HG03097 (cell line): Measurements from ENCODE around the gene CGN.
A peak's percentile ranks its signal among the peaks of the same experiment; 100 is the strongest.
"Not testable (repeated sequence)": the region's sequence is repeated elsewhere in the genome, so short reads cannot be mapped to it uniquely, and the experiment has no call there.

Source experiments
- ATAC-seq: cut with Tn5 transposase; IDR thresholded peaks from one replicate; pipeline ENCODE4 v1.9.1; 2021; ENCODE audit not compliant: unreplicated experiment, low FRiP score

CGN gene

DNA sequence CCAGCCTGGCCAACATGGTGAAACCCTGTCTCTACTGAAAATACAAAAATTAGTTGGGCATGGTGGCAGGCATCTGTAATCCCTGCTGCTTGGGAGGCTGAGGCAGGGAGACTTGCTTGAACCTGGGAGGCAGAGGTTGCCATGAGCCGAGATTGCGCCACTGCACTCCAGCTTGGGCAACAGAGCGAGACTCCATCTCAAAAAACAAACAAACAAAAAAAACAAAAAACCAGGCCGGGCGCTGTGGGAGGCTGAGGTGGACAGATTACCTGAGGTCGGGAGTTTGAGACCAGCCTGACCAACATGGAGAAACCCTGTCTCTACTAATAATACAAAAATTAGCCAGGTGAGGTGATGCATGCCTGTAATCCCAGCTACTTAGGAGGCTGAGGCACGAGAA is 11.2 kb downstream of the CGN start:
- ATAC-seq: not testable (repeated sequence)

DNA sequence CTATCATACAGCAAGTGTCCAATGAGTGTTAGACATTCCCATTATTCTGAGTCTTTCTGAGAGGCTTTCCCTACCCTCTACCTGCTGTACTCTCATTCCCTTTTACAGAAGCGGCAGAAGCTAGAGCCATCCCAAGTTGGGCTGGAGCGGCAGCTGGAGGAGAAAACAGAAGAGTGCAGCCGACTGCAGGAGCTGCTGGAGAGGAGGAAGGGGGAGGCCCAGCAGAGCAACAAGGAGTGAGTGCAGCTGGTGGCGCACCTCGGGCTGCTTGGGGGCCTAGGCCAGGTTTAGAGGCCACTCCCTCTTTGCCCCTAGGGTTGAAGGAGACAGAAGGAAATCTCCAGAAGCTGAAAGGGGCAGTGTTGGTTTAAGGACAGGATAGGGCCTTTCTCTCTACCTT is 12.1 kb downstream of the CGN start:
- ATAC-seq: no peak

DNA sequence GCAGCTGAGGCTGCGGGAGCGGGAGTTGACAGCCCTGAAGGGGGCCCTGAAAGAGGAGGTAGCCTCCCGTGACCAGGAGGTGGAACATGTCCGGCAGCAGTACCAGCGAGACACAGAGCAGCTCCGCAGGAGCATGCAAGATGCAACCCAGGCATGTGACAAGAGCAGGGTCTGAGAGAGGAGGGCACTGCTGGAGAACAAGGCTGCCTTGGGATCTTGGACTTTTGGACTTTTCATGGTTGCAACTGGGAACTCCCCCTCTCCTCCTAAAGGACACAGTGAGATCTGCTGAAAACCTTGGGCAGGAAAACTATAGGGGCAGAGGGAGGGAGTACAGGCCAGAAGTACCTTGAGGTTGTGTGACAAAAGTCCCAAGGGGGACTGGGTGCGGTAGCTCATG is 13.5 kb downstream of the CGN start:
- ATAC-seq: no peak

DNA sequence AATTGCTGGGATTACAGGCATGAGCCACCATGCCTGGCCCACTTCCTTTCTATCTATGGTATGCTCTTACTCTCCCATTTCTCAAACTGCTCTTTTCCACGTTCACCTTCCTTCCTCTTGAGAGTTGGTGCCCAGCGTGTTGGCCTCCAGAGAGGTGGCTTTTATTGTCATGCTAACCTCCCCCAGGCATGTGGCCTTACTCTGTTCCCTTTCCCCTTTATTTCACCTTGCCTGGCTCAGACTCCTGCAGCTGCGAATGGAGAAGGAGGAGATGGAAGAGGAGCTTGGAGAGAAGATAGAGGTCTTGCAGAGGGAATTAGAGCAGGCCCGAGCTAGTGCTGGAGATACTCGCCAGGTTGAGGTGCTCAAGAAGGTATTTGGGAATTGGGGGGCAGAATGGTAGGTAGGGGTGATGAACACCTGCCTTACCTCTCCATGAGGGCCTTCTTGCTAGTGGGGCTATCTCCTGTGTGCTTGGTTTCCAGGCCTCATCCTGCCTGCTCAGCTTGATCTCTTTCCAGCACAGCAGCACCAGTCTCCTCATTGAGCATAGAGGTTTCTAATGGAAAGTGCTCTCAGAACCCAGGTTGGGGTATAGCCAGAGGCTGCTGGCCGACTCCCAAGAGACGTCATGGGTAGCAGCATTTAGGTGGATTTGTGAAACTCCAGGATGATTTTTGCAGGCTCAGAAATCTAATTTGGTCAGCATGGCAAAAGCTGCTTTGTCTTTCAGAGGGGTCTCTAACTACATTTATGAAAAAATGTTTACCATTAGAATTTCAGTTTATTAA is 15.7 kb downstream of the CGN start:
- no peak for ATAC-seq

DNA sequence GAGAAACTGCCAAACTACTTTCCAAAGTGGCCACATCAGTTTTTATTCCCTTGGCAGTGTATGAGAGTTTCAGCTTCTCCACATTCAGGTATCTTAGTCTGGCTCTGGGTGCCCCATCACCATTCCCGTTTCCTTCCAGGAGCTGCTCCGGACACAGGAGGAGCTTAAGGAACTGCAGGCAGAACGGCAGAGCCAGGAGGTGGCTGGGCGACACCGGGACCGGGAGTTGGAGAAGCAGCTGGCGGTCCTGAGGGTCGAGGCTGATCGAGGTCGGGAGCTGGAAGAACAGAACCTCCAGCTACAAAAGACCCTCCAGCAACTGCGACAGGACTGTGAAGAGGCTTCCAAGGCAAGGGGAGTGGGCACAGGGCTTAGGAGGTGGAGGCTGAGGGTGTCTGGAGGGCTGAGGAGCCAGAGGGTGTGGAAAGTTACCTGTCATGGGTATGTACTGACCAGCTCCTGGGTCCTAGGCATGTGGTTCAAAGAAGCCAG is 18.1 kb downstream of the CGN start:
- no peak for ATAC-seq

DNA sequence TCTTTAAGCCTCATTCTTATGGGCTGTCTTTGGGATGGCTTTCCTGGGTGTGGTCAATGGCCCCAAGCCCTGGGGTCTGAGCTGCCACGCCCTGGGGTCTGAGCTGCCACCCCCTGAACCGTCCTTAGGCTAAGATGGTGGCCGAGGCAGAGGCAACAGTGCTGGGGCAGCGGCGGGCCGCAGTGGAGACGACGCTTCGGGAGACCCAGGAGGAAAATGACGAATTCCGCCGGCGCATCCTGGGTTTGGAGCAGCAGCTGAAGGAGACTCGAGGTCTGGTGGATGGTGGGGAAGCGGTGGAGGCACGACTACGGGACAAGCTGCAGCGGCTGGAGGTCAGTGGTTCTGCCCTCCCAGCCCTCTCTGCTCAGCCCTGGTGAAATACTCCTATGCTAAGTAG is 18.6 kb downstream of the CGN start:
- ATAC-seq: no peak

DNA sequence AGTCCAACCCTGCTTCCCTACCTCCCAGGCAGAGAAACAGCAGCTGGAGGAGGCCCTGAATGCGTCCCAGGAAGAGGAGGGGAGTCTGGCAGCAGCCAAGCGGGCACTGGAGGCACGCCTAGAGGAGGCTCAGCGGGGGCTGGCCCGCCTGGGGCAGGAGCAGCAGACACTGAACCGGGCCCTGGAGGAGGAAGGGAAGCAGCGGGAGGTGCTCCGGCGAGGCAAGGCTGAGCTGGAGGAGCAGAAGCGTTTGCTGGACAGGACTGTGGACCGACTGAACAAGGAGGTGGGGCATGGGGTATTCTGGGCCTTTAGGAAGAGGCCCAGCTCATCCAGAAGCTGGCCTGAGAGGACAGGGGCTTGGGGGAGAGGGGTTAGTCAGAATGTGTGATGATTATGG is 19.3 kb downstream of the CGN start:
- no peak for ATAC-seq

DNA sequence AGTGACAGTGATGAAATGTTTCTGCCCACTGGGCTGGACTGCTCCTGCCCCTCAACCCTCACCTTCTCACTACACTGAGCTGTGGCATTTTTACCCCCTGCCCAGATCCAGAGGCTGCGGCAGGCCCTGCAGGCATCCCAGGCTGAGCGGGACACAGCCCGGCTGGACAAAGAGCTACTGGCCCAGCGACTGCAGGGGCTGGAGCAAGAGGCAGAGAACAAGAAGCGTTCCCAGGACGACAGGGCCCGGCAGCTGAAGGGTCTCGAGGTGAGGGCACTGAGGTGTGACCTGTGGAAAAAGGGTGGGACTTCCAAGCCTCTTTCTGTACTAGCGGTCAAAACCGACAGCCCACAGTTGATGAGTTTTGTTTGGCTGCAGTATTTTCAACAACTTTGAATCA is 22.7 kb downstream of the CGN start:
- ATAC-seq: no peak

DNA sequence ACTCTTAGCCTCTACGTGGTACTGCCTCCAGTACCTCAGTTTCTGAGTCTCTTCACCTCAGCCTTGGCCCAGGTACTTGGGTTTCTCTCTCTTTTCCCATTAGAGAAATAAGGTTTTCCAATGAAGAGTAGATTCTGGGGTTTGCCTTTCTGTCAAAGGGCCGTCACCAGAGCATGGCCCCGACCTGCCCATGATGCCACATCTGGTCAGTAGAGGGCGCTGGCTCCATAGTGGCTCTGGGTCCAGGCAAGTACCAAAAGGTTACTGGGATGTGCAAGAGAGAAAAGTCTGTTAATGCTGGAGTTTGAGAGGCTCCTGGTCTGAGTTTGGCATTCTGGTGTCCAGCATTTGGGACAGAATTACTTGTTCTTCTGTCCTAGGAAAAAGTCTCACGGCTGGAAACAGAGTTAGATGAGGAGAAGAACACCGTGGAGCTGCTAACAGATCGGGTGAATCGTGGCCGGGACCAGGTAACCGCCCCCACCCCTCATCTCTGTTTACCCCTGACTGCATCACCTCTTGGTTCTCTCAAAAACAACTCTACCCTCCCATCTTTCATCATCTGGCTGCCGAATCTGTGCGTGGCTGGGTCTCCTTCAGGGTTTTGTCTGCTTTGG is 23.6 kb downstream of the CGN start:
- ATAC-seq: no peak

DNA sequence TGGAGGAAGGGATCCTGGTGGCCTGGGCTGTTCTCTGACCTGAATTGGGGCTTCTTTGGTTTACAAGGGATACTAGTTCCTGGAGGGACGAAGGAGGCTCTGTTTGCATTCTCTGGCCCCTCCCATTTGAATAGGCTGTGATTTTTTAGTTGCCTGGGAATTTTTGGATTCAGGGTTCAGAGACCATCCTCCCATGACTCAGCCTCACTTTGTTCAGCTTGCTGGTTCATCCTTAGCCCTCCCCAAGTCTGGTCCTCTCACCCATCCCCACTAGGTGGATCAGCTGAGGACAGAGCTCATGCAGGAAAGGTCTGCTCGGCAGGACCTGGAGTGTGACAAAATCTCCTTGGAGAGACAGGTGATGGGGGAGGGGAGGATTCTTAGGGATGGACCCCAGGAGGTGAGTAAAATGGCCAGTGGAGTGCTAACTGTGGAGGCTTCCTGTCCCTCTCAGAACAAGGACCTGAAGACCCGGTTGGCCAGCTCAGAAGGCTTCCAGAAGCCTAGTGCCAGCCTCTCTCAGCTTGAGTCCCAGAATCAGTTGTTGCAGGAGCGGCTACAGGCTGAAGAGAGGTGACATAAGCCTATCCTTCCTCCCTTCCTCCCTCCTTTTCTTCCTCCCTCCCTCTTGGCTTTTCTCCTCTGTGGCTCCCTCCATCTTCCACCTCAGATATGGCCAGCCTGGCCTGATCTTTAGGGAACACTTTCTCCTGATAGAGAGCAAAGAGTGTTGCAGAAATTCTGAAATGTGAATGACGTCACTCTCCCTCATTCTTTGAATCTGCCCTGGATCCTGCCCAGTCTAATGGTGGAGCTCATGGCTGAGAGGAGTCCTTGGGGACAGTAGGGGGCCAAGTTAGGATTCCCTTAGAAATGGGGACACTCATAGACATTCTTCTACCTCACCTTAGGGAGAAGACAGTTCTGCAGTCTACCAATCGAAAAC is 24.4 kb downstream of the CGN start:
- ATAC-seq: no peak

DNA sequence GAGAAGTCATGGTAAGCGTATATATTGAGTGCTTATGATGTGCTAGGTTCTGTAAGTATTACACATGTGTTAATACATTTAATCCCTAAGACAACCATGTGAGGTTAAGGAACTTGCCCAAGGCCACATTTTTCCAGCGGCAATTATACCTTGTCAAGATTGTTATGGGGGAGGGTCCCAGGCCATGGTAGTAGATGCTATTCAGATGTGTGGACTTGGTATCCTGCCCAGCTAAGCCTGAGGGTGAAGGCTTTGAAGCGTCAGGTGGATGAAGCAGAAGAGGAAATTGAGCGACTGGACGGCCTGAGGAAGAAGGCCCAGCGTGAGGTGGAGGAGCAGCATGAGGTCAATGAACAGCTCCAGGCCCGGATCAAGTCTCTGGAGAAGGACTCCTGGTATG is 25.3 kb downstream of the CGN start:
- ATAC-seq: no peak

DNA sequence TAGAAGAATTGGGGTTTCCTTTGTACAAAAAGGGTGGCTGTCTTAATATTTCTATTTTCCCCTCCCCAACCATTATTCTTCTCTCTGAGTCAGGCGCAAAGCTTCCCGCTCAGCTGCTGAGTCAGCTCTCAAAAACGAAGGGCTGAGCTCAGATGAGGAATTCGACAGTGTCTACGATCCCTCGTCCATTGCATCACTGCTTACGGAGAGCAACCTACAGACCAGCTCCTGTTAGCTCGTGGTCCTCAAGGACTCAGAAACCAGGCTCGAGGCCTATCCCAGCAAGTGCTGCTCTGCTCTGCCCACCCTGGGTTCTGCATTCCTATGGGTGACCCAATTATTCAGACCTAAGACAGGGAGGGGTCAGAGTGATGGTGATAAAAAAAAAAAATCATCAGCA is 25.9 kb downstream of the CGN start:
- no peak for ATAC-seq

DNA sequence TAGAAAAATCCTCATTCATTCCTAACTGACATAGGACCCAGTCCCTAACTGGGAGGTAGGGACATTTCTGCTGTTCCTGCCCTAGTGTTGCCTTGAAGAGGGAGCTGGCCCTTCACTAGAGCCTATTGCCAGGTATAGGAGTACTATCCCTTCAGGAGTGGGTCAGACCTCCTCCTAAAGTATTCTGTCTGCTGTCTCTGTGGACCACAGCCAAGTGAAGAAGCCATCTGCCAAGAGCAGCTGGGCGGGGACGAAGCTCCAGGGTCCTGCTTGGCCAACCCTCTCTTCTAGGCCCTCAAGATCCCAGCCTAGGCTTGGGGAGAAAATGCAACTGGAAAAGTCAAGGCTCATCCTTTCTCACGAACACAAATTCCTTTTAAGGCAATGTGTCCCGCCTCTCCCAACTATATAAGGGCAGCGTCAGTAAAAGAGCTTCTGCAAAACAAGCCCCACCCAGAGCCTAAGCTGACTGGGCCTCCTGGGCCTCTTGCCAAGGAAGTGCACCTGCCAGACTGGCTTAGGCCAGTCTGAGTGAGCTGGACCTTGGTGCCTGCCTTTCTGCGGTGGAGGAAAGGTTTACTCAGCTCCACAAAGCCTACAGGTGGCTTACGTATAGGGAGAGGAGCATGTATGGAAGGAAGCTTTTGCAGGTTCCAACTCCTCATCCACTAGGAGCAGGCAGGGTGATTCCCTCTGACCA is 28.3 kb downstream of the CGN start:
- peak; percentile 18 for ATAC-seq

DNA sequence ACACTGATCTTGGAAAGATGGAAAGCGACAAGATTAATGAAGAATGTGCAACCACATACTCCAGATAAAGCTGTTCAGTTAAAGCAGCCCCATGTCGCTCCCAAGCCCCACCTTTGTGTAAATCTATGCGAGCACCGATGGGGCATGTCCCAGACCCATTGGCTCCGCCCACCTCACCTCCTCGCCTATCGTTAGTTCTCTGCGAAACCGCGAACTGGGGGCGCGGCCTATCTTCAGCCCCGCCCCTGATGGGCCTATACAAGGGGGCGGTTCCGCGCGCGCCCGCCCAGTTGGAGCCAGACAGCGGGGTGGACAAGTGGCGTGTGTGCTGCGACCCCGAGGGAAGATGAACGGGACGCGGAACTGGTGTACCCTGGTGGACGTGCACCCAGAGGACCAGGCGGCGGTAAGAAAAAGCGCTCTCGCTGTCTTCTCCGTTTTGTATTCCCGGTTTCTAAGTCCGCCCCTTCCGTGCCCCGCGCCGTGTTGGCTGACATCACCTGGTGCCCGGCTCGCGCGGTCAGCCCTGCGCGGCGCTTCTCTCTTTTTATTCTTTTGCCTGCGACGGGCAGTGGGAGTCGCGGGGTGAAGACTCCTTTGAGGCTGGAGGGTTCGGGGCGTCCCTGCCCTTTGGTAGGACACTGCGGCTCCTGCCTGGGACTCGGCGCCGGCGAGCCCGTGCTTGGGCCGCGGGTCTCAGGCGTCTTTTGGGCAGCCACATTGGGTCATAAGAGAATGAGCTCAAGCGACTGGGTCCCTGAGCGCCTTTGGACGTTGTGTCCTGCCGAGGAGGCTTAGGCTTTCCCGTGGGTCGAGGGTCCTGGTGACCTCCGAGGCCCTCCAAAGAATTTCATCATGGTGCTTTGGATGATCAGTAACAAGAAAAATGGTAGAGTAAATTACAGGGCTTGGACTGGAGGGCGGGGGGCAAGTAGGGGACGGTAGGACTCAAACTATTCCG is 29.1 kb downstream of the CGN start, which contains the start of gene TUFT1:
Gene TUFT1, plus strand, starts transcription at position 289 of the 961 bp plus-strand sequence. Its CDS starts 58 bp downstream, at position 347.
- peak; percentile 87 for ATAC-seq

DNA sequence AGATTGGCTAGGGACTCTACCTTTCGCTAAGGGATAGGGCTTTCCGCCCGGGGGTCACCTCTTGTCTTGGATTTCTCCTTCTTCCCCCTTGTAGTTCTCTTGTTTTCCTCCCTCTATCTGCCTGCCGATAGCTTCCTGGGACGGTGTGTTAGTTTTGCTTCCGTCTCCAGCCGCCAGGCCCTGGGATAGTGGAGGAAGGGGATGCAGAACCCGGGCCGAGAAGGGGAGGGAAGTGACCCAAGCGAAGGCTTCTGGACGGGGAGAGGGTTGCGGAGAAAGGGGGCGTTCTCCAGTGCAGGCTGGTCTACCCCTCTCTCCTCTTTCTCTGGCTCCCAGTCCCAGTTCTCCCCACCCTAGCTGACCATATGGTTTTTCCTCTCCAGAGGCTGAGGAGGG is 29.8 kb downstream of the CGN start:
- ATAC-seq: no peak

DNA sequence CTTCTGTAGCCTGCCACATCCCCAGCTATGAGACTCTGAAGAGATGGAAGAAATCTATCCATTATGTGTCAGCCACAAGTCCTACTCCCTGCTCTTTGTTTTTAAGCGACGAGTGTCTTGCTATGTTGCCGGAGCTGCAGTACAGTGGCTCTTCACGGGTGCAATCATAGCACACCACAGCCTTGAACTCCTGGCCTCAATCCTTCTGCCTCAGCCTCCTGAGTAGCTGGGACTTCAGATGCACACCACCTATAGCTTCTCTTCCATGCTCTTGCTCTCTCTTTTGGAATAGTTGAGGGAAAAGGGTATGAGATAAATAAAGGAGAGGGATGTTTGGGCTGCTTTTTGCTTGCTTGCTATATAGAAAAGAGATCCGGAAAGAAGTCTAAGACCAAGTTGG is 30.6 kb downstream of the CGN start:
- no peak for ATAC-seq

DNA sequence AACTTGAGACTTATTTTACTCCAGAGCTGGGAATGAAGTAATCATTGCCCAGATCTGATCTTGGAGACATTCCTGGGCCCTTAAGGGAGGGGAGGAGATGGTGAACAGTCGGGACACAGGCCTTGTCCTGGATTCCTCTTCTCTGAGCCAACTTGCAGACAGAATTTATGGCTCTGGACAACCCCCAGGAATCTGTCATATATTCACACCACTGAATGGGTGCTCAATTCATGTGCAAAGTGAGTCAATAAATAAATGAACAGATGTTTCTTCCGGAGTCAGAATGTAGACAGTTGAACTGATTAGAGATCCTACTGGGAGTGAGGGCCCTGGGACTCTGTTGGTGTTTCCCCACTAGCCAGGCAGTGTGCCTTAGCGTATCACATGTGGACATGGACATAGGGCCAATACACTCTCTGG is 31.5 kb downstream of the CGN start:
- no peak for ATAC-seq

DNA sequence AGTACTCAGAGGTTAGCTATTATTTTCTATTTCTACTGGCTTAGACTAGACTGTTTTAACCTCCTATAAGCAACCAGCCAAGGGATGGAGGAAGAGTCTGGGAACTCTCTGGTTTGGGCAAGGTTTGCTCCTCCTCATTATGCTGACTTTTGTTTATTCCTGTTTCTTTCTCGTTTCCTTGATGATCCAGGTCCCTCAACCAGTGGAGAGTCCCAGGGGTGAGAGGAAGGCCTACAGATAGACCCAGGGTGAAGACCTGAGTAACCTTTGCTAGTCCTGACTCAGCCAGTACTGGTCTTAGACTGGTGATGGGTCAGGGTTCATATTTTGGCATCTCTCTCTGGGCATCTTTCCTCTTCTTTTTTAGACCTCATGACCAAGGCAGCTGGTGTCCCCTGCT is 34.4 kb downstream of the CGN start:
- ATAC-seq: no peak
